ENCODE results near the gene ERLEC1.

GRCh38 chr2:53820048-53820447 lies 33.2 kb downstream of the ERLEC1 start:
- TF ChIP-seq CTCF (conservative IDR thresholded peaks at IDR 0.05; ENCODE audit: low read length) = no peak
- TF ChIP-seq EZH2phosphoT487 (IDR thresholded peaks at IDR 0.05; ENCODE audit: borderline replicate concordance) = no peak

Data from Loucy (cell line).